Chondrocyte (in vitro differentiated cells): ENCODE data around the gene TRAPPC2L. TPM values are rescaled to one million over a fixed set of nuclear protein-coding genes. Genes with fewer than 3 reads are reported as not detected.

ENCODE experiments used
- DNase-seq: peaks from one replicate; pipeline ENCODE4 v3.0.0; 2021; ENCODE audit warnings: mixed read lengths, low spot score
- H3K27ac Mint-ChIP-seq: one replicate; pipeline ENCODE4 v1.8.0; 2021; ENCODE audit warnings: mild to moderate bottlenecking, moderate library complexity, mixed read lengths; ENCODE audit not compliant: unreplicated experiment
- H3K27me3 Mint-ChIP-seq: 2 replicates; pipeline ENCODE4 v1.8.0; 2021; ENCODE audit warnings: low read depth, mixed read lengths
- H3K36me3 Mint-ChIP-seq: 2 replicates; pipeline ENCODE4 v1.8.0; 2021; ENCODE audit warnings: low read depth, mixed read lengths
- H3K4me1 Mint-ChIP-seq: 2 replicates; pipeline ENCODE4 v1.8.0; 2021; ENCODE audit warnings: low read depth, mild to moderate bottlenecking, mixed read lengths
- H3K4me3 Mint-ChIP-seq: one replicate; pipeline ENCODE4 v1.8.0; 2021; ENCODE audit warnings: mild to moderate bottlenecking, moderate library complexity, mixed read lengths; ENCODE audit not compliant: unreplicated experiment
- H3K9me3 Mint-ChIP-seq: 2 replicates; pipeline ENCODE4 v1.8.0; 2021; ENCODE audit warnings: low read depth, mixed read lengths
- CTCF ChIP-seq: fragments of 200-600 bp; sonication (generic); IDR thresholded peaks from 2 replicates; pipeline ENCODE4 v1.5.0; 2021; ENCODE audit warnings: antibody characterized with exemption, mild to moderate bottlenecking, moderate library complexity
- total RNA-seq: library from RNA; stranded (reverse); gene quantifications from 3 replicates; pipeline ENCODE4 v1.2.1, GENCODE V29; 2021

Gene TRAPPC2L
- total RNA-seq, 1 donor from 2014 or later: 52.5 TPM

DNA sequence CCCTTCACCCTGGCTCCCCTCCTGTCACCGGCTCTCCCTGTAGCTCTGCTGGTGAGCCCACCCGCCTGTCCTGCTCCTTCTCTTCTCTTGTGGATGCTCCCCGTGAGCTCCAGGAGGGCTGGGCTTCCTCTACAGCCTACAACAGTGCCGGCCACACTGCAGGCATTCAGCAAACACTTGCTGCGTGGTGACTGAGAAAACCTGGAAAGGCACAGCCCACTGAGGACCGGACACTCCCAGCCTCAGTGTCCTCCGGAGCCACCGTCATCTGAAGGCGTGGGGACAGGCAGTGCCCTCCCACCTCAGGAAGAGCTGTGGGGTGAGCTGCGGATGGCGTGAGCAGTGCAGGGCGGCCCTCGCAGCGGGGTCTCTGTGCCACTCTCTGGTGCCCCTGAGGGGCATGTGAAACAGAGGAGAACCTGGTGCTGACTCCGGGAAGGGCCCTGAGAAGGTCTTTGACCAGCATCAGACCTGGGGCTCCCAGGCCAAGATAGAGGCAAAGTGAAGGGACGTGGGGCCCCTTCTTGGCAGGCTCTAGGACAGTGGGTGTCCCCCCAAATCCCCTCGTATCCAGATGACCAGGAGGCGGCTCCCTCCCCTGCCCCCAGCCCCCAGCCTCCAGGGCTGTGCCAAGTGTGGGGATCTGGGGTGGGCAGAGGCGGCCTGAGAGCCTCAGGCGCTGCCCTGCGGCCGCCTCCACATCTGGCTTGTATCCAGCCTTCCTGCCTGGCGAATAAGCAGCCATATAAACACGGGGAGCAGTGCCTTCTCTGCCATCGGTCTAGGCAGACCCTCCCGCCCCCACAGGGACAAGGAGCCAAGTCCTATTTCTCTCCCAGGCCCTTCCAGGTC is 53.6 kb downstream of the TRAPPC2L start:
- Mint-ChIP-seq H3K27me3 (peaks cover 6% of the 10 kb centered on the region), H3K27ac (no peak overlapping the region), H3K9me3 (no peaks in the 10 kb centered on the region), H3K4me1 (peaks cover 17% of the 10 kb centered on the region), H3K36me3 (no peaks in the 10 kb centered on the region), H3K4me3 (no peak overlapping the region)
- TF ChIP-seq CTCF: no peak
- DNase-seq: no peak

DNA sequence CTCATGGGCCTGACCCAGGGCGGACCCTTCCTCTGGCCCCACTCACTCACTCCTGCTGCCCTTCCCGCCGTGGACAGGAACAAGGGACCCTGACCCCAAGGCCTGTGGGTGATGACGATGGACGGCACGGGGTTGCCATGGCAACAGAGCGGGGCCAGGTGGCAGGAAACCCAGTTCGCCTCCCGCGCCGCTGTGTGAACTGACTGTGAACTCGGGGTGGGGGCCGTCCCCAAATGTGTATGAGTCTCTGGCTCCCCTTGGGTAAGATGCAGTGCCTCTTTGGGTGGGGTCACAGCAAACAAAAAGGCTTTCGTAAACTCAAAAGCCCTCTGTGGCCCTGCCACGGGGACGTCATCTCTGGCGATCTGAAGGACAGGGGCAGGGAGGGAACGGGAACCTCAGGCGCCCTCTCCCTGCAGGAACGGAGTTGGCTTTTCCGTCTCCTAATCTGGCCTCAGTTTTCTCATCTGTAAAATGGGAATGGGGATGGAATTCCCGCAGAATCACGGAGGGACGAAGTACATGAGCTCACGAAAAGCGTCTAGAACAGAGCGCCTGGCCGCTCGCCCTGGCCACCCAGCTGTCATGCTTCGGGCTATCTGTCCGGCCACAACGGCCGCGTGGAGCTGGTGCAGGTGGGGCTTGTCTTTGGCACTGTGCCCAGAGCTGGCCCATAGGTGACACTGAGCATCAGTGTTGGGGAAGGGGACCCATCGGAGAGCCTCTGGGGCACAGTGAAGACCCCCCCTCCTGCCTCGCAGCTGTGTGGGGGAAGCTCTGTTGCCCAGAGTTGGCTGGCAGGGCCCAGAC is 54.4 kb downstream of the TRAPPC2L start:
- Mint-ChIP-seq H3K4me1 (peaks cover 22% of the 10 kb centered on the region), H3K9me3 (no peaks in the 10 kb centered on the region), H3K36me3 (no peaks in the 10 kb centered on the region), H3K27ac (no peak overlapping the region), H3K27me3 (peaks cover 6% of the 10 kb centered on the region), H3K4me3 (no peak overlapping the region)
- DNase-seq: no peak
- no peak for TF ChIP-seq CTCF

- peaks cover 26% of the 10 kb centered on the region for H3K4me1 Mint-ChIP-seq
- no peak for TF ChIP-seq CTCF
Observed at GRCh38 chr16:88911946-88912310, 55.0 kb downstream of the TRAPPC2L start.

More at GRCh38 chr16:88911946-88912310, 55.0 kb downstream of the TRAPPC2L start:
- H3K4me3 Mint-ChIP-seq: no peak overlapping the region
- no peak overlapping the region for H3K27ac Mint-ChIP-seq
- DNase-seq: no peak
- H3K36me3 Mint-ChIP-seq: no peaks in the 10 kb centered on the region
- H3K27me3 Mint-ChIP-seq: peaks cover 6% of the 10 kb centered on the region
- H3K9me3 Mint-ChIP-seq: no peaks in the 10 kb centered on the region

Other genes with a start within 250 kb of the TRAPPC2L start
- gene IL17C, start 218.6 kb upstream of the TRAPPC2L start, total RNA-seq: not detected in 3 replicates
- gene CYBA, start 206.1 kb upstream of the TRAPPC2L start, total RNA-seq: 13.4 to 55.1 TPM (median 51.7 TPM) in 3 replicates
- gene MVD, start 194.0 kb upstream of the TRAPPC2L start, total RNA-seq: 38.3 to 40.0 TPM (median 38.8 TPM) in 3 replicates
- not detected in 3 replicates for gene SNAI3, start 170.6 kb upstream of the TRAPPC2L start, total RNA-seq
- 12.8 to 15.5 TPM (median 14.3 TPM) in 3 replicates for gene RNF166, start 150.7 kb upstream of the TRAPPC2L start, total RNA-seq
- gene CTU2, start 150.6 kb upstream of the TRAPPC2L start, total RNA-seq: 20.7 to 37.1 TPM (median 24.1 TPM) in 3 replicates
- 134 to 209 TPM (median 208 TPM) in 3 replicates for gene PIEZO1, start 71.9 kb upstream of the TRAPPC2L start, total RNA-seq
- gene CDT1, start 53.3 kb upstream of the TRAPPC2L start, total RNA-seq: 2.9 to 11.7 TPM (median 3.7 TPM) in 3 replicates
- gene APRT, start 45.2 kb upstream of the TRAPPC2L start, total RNA-seq: 68.8 to 90.2 TPM (median 70.7 TPM) in 3 replicates
- gene GALNS, start 180 bp upstream of the TRAPPC2L start, total RNA-seq: 34.1 to 36.6 TPM (median 34.6 TPM) in 3 replicates
- gene PABPN1L, start 9.5 kb downstream of the TRAPPC2L start, total RNA-seq: not detected in 3 replicates
- 0.23 TPM in 1 of 3 replicates, not detected in the others for gene CBFA2T3, start 120.1 kb downstream of the TRAPPC2L start, total RNA-seq
- gene ACSF3, start 236.7 kb downstream of the TRAPPC2L start, total RNA-seq: 19.5 to 24.4 TPM (median 20.8 TPM) in 3 replicates